ENCODE results near the gene PNPLA7. TPM values are rescaled to one million over a fixed set of nuclear protein-coding genes. Genes with fewer than 3 reads are reported as not detected.

Gene PNPLA7
- total and polyA plus RNA-seq, 2 of the 13 experiments (the other 11 are each of a cell fraction or from before 2014, with no cell fraction given): 0.42 to 1.5 TPM

- no peak for TF ChIP-seq ZNF879 (CRISPR knock-in tag; IDR thresholded peaks at IDR 0.05)
- TF ChIP-seq KDM5B (CRISPR knock-in tag; IDR thresholded peaks at IDR 0.05; ENCODE audit: borderline replicate concordance): peak; percentile 69; the same call in 1 of the 2 replicates
- peak; percentile 79; the same call in 1 of the 3 replicates for TF ChIP-seq MXI1 (IDR thresholded peaks at IDR 0.05; ENCODE audit: borderline replicate concordance, low read depth, low read length)
- no peak for TF ChIP-seq ZBTB21 (CRISPR knock-in tag; IDR thresholded peaks at IDR 0.05)
- no peak for TF ChIP-seq AKNA (CRISPR knock-in tag; IDR thresholded peaks at IDR 0.05; ENCODE audit: borderline replicate concordance)
- 0 out of 2 replicates have a peak, but pooled peaks have one; percentile 30 for TF ChIP-seq ZNF329 (CRISPR knock-in tag; IDR thresholded peaks at IDR 0.05; ENCODE audit: low read depth)
- TF ChIP-seq ZNF660 (CRISPR knock-in tag; IDR thresholded peaks at IDR 0.05; ENCODE audit: borderline replicate concordance, low read depth): no peak
- peak; percentile 43; the same call in 1 of the 2 replicates for TF ChIP-seq POLR2AphosphoS5 (IDR thresholded peaks at IDR 0.05; ENCODE audit: low read depth, low read length)
- TF ChIP-seq MZF1 (CRISPR knock-in tag; IDR thresholded peaks at IDR 0.05; ENCODE audit: borderline replicate concordance): no peak
- TF ChIP-seq MAZ (IDR thresholded peaks at IDR 0.05; ENCODE audit: borderline replicate concordance, low read depth, low read length): no peak
- TF ChIP-seq MAZ (CRISPR knock-in tag; IDR thresholded peaks at IDR 0.05; ENCODE audit: low read depth): 0 out of 2 replicates have a peak, but pooled peaks have one; percentile 21
- 0 out of 2 replicates have a peak, but pooled peaks have one; percentile 44 for TF ChIP-seq ZFP41 (CRISPR knock-in tag; IDR thresholded peaks at IDR 0.05; ENCODE audit: borderline replicate concordance)
- peak; percentile 80 for TF ChIP-seq ZNF547 (CRISPR knock-in tag; IDR thresholded peaks at IDR 0.05)
- no peak for TF ChIP-seq SMC3 (IDR thresholded peaks at IDR 0.05; ENCODE audit: low read length)
- TF ChIP-seq, protein P1, sequence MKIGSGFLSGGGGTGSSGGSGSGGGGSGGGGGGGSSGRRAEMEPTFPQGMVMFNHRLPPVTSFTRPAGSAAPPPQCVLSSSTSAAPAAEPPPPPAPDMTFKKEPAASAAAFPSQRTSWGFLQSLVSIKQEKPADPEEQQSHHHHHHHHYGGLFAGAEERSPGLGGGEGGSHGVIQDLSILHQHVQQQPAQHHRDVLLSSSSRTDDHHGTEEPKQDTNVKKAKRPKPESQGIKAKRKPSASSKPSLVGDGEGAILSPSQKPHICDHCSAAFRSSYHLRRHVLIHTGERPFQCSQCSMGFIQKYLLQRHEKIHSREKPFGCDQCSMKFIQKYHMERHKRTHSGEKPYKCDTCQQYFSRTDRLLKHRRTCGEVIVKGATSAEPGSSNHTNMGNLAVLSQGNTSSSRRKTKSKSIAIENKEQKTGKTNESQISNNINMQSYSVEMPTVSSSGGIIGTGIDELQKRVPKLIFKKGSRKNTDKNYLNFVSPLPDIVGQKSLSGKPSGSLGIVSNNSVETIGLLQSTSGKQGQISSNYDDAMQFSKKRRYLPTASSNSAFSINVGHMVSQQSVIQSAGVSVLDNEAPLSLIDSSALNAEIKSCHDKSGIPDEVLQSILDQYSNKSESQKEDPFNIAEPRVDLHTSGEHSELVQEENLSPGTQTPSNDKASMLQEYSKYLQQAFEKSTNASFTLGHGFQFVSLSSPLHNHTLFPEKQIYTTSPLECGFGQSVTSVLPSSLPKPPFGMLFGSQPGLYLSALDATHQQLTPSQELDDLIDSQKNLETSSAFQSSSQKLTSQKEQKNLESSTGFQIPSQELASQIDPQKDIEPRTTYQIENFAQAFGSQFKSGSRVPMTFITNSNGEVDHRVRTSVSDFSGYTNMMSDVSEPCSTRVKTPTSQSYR (CRISPR knock-in tag; IDR thresholded peaks at IDR 0.05; ENCODE audit: borderline replicate concordance): peak; percentile 70; the same call in 1 of the 2 replicates
- 0 out of 2 replicates have a peak, but pooled peaks have one; percentile 51 for TF ChIP-seq ZNF224 (CRISPR knock-in tag; IDR thresholded peaks at IDR 0.05)
- TF ChIP-seq CBX5 (CRISPR knock-in tag; IDR thresholded peaks at IDR 0.05; ENCODE audit: borderline replicate concordance): no peak
- TF ChIP-seq ZNF614 (CRISPR knock-in tag; IDR thresholded peaks at IDR 0.05; ENCODE audit: borderline replicate concordance): 0 out of 2 replicates have a peak, but pooled peaks have one; percentile 24
- peak; percentile 21; the same call in 1 of the 2 replicates for TF ChIP-seq ZBTB38 (CRISPR knock-in tag; IDR thresholded peaks at IDR 0.05)
These were observed 40.5 kb upstream of the PNPLA7 start, which contains the start of gene ZMYND19 (continued) for GRCh38 chr9:137590469-137591383.

Measured in HepG2 (cell line).